Measurements from ENCODE around the gene TPK1. TPM values are rescaled to one million over a fixed set of nuclear protein-coding genes. Genes with fewer than 3 reads are reported as not detected.
"Not testable (repeated sequence)": the region's sequence is repeated elsewhere in the genome, so short reads cannot be mapped to it uniquely, and the experiment has no call there.

Gene TPK1
- total and polyA plus RNA-seq, 7 experiments from 2014 or later = 18.2 to 32.9 (median 26.3) TPM

DNA sequence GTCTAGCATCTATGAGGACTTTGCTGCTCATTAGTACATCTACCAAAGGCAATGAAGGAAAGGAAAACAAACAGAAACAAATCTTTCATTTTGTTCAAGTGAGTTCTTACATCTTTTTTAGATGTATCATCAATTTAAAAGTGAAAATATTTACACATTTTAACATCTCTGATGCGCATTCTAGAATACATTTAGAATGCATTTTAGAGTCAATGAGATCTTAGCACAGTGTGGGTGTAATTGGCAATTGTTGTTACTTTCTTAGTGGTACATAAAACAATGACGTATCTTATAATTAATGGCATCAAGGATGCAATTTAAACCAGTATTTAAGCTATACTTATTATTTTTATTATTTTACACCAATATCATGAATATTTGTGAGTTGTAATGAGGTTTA lies 51.4 kb downstream of the TPK1 start:
- Histone ChIP-seq H3K4me3 (ENCODE audit: low read length) (no peak overlapping the region), H3K9me3 (ENCODE audit: control insufficient read depth in 2 of 3, low read length in 3 of 3) (no peaks in the 10 kb centered on the region), H3K27ac (ENCODE audit: low read depth, low read length) (no peak overlapping the region), H3K4me1 (ENCODE audit: control insufficient read depth in 2 of 2, insufficient read depth in 2 of 2, low read length in 2 of 2) (no peaks in the 10 kb centered on the region), H3K36me3 (ENCODE audit: control insufficient read depth in 2 of 3, insufficient read depth in 3 of 3, low read length in 3 of 3) (no peaks in the 10 kb centered on the region), H3K27me3 (ENCODE audit: control insufficient read depth in 2 of 2, insufficient read depth in 2 of 2, low read length in 2 of 2) (no peaks in the 10 kb centered on the region)
- DNase-seq = no peak
- no peaks in the 10 kb centered on the region for H3K9me3 Mint-ChIP-seq
- no peak overlapping the region for H3K4me3 Mint-ChIP-seq
- H3K36me3 Mint-ChIP-seq = peaks cover 0 to 4% (median 0%) of the 10 kb centered on the region in 5 donors
- peaks cover 0 to 34% (median 16%) of the 10 kb centered on the region in 7 donors for H3K4me1 Mint-ChIP-seq
- CTCF ChIA-PET = interaction anchor here (1.8 kb wide), 1 partner anchor 52 kb away, joined by 8 read pairs; the partner anchor contains the start of gene TPK1
- no peak for ATAC-seq
- POLR2A ChIA-PET = interaction anchor here (0.5 to 5.9 kb wide), 3 partner anchors 24 to 51 kb away, joined by 3 to 57 read pairs (median 3); partner anchors contain the start of gene TPK1
- no peak overlapping the region for H3K27ac Mint-ChIP-seq
- intact Hi-C loops (cut with micrococcal nuclease) = loop anchor here in 1 of 2 donors (1.0 kb wide), 1 partner anchor 13 kb away; no protein-coding TSS in a partner anchor
- H3K27me3 Mint-ChIP-seq = no peaks in the 10 kb centered on the region

DNA sequence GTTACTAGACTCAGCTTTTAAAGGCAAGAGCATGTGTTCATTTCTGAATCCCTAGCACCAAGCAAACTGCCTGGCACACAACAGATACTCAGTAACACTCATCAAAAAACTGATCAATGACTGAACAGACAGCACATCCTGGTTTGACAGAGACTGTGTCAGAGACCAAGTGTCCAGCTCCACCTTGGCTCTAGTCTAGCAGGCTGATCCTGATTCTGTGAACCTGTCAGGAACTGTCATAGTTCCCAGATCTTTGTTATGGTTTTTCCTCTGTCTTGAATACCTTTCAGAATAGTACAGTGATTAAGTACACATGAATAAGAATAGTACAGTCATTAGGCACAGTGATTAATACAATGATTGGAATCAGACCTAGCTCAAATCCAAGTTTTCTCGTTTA lies 53.0 kb downstream of the TPK1 start:
- no peak overlapping the region for H3K4me3 ChIP-seq (ENCODE audit: low read length)
- Mint-ChIP-seq H3K4me3 (no peak overlapping the region), H3K4me1 (peaks cover 2 to 39% (median 23%) of the 10 kb centered on the region in 7 donors), H3K27ac (peak overlapping the region in 1 of 9 donors; percentile 3), H3K9me3 (peaks cover 0 to 3% (median 0%) of the 10 kb centered on the region in 11 donors), H3K36me3 (peaks cover 0 to 2% (median under 1%) of the 10 kb centered on the region in 5 donors), H3K27me3 (no peaks in the 10 kb centered on the region)
- no peaks in the 10 kb centered on the region for H3K36me3 ChIP-seq (ENCODE audit: control insufficient read depth in 2 of 3, insufficient read depth in 3 of 3, low read length in 3 of 3)
- no peaks in the 10 kb centered on the region for H3K27me3 ChIP-seq (ENCODE audit: control insufficient read depth in 2 of 2, insufficient read depth in 2 of 2, low read length in 2 of 2)
- no peak overlapping the region for H3K27ac ChIP-seq (ENCODE audit: low read depth, low read length)
- H3K4me1 ChIP-seq (ENCODE audit: control insufficient read depth in 2 of 2, insufficient read depth in 2 of 2, low read length in 2 of 2) = no peaks in the 10 kb centered on the region
- ATAC-seq (no peak), DNase-seq (no peak)
- POLR2A ChIA-PET = interaction anchor here (0.9 to 1.1 kb wide), 2 partner anchors 22 to 52 kb away, joined by 3 to 7 read pairs; no protein-coding TSS in a partner anchor
- intact Hi-C loops (cut with micrococcal nuclease) = no loop called here
- CTCF ChIA-PET = interaction anchor here (0.6 to 0.9 kb wide), 2 partner anchors 25 to 39 kb away, joined by 3 read pairs; no protein-coding TSS in a partner anchor
- no peaks in the 10 kb centered on the region for H3K9me3 ChIP-seq (ENCODE audit: control insufficient read depth in 2 of 3, low read length in 3 of 3)

DNA sequence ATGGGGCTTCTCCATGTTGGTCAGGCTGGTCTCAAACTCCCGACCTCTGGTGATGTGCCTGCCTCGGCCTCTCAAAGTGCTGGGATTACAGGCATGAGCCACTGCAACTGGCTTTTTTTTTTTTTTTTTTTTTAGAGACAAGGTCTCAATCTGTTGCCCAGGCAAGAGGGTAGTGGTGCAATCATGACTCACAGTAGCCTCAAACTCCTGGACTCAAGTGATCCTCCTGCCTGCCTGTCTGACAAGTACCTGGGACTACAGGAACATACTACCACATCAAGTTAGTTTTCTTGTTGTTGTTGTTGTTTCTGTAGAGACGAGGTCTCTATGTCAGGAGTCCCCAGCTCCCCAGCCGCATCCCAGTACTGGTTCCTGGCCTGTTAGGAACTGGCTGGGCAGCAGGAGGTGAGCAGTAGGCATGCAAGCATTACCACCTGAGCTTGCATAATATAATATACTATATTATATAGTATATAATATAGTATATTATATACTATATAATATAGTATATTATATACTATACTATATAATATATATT lies 55.7 kb downstream of the TPK1 start:
- Histone ChIP-seq H3K9me3 (ENCODE audit: control insufficient read depth in 2 of 3, low read length in 3 of 3) (no peaks in the 10 kb centered on the region), H3K27ac (ENCODE audit: low read depth, low read length) (no peak overlapping the region), H3K4me3 (ENCODE audit: low read length) (no peak overlapping the region), H3K27me3 (ENCODE audit: control insufficient read depth in 2 of 2, insufficient read depth in 2 of 2, low read length in 2 of 2) (no peaks in the 10 kb centered on the region), H3K4me1 (ENCODE audit: control insufficient read depth in 2 of 2, insufficient read depth in 2 of 2, low read length in 2 of 2) (peaks cover 0 to 11% of the 10 kb centered on the region in 2 donors), H3K36me3 (ENCODE audit: control insufficient read depth in 2 of 3, insufficient read depth in 3 of 3, low read length in 3 of 3) (no peaks in the 10 kb centered on the region)
- intact Hi-C loops (cut with micrococcal nuclease) = no loop called here
- ChIA-PET CTCF (interaction anchor here (1.1 kb wide), 1 partner anchor 56 kb away, joined by 3 read pairs; the partner anchor contains the start of gene TPK1), POLR2A (no interaction called here)
- H3K36me3 Mint-ChIP-seq = peaks cover 0 to 10% (median 5%) of the 10 kb centered on the region in 5 donors
- H3K27ac Mint-ChIP-seq = no peak overlapping the region
- DNase-seq (no peak), ATAC-seq (no peak)
- no peak overlapping the region for H3K4me3 Mint-ChIP-seq
- H3K4me1 Mint-ChIP-seq = peaks cover 12 to 55% (median 39%) of the 10 kb centered on the region in 7 donors
- H3K9me3 Mint-ChIP-seq = peaks cover 0 to 11% (median 0%) of the 10 kb centered on the region in 11 donors
- H3K27me3 Mint-ChIP-seq = no peaks in the 10 kb centered on the region

DNA sequence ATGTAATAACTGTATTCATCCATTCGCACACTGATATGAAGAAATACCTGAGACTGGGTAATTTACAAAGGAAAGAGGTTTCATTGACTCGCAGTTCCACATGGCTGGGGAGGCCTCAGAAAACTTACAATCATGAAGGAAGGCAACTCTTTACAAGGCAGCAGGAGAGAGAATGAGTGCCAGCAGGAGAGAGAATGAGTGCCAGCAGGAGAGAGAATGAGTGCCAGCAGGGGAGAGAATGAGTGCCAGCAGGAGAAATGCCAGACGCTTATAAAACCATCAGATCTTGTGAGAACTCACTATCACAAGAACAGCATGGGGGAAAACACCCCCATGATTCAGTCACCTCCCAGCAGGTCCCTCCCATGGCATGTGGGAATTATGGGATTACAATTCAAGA lies 58.0 kb downstream of the TPK1 start:
- Mint-ChIP-seq H3K9me3 (peaks cover 0 to 11% (median 0%) of the 10 kb centered on the region in 11 donors), H3K4me1 (peaks cover 12 to 60% (median 41%) of the 10 kb centered on the region in 7 donors), H3K4me3 (peak overlapping the region in 2 of 10 donors; percentile 1 to 52), H3K27ac (peak overlapping the region in 4 of 9 donors; percentile 36 to 90 (median 60))
- intact Hi-C loops (cut with micrococcal nuclease); DNase-seq; H3K36me3 ChIP-seq (ENCODE audit: control insufficient read depth in 2 of 3, insufficient read depth in 3 of 3, low read length in 3 of 3); ATAC-seq; H3K4me3 ChIP-seq (ENCODE audit: low read length); H3K27me3 Mint-ChIP-seq; CTCF ChIA-PET; H3K36me3 Mint-ChIP-seq; H3K9me3 ChIP-seq (ENCODE audit: control insufficient read depth in 2 of 3, low read length in 3 of 3); H3K27ac ChIP-seq (ENCODE audit: low read depth, low read length); H3K27me3 ChIP-seq (ENCODE audit: control insufficient read depth in 2 of 2, insufficient read depth in 2 of 2, low read length in 2 of 2): not testable (repeated sequence)
- POLR2A ChIA-PET = interaction anchor here (1.7 kb wide), 1 partner anchor 58 kb away, joined by 6 read pairs; the partner anchor contains the start of gene TPK1
- peaks cover 0 to 11% of the 10 kb centered on the region in 2 donors for H3K4me1 ChIP-seq (ENCODE audit: control insufficient read depth in 2 of 2, insufficient read depth in 2 of 2, low read length in 2 of 2)

DNA sequence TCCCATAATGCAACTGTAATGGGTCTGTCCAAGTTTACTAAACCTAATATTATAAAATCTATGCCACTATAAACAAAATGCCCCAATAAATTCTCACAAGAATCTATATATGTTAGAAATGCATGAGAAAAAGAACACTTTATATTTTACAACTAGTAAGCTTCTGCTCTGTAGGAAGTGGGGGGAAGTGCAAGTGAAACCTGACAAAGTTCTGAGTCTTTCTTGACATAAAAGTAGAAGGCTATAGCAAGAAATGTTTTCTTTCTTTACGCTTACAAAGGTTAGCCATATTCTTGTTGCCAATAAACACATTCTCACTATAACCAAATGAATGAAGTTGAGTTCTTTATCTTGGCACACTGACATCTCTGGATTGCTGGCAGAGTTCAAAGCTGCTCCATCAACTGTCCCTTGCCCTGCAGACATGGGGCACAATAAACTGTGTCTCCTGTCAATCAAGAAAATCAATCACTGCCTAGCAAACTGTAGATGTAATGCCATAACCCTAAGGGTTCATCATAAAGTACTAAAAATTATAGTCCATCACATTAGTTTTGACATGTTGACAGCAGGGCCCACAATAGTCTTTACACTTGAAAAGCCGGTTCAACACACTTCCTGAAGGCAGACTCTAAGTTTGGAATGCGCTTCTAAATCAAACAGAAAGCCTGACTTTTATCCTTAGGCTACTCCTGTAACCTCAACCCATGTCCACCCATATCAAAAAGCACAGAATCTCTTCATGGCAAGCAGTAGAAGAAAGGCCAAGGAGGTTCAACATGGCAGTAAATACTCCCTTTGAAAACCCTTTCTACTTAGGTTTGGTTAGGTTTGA lies 58.6 kb downstream of the TPK1 start:
- peak in 4 of 9 donors; percentile 5 to 27 (median 16) for DNase-seq
- ChIA-PET POLR2A (no interaction called here), CTCF (no interaction called here)
- H3K36me3 Mint-ChIP-seq = peaks cover 0 to 10% (median 5%) of the 10 kb centered on the region in 5 donors
- H3K4me1 Mint-ChIP-seq = peaks cover 12 to 66% (median 41%) of the 10 kb centered on the region in 7 donors
- H3K36me3 ChIP-seq (ENCODE audit: control insufficient read depth in 2 of 3, insufficient read depth in 3 of 3, low read length in 3 of 3) = no peaks in the 10 kb centered on the region
- no peaks in the 10 kb centered on the region for H3K27me3 Mint-ChIP-seq
- H3K27ac ChIP-seq (ENCODE audit: low read depth, low read length) = no peak overlapping the region
- H3K4me3 ChIP-seq (ENCODE audit: low read length) = no peak overlapping the region
- peak overlapping the region in 5 of 9 donors; percentile 34 to 83 (median 36) for H3K27ac Mint-ChIP-seq
- intact Hi-C loops (cut with micrococcal nuclease) = no loop called here
- H3K27me3 ChIP-seq (ENCODE audit: control insufficient read depth in 2 of 2, insufficient read depth in 2 of 2, low read length in 2 of 2) = no peaks in the 10 kb centered on the region
- H3K9me3 Mint-ChIP-seq = peaks cover 0 to 11% (median 0%) of the 10 kb centered on the region in 11 donors
- ATAC-seq = no peak
- peaks cover 0 to 11% of the 10 kb centered on the region in 2 donors for H3K4me1 ChIP-seq (ENCODE audit: control insufficient read depth in 2 of 2, insufficient read depth in 2 of 2, low read length in 2 of 2)
- H3K9me3 ChIP-seq (ENCODE audit: control insufficient read depth in 2 of 3, low read length in 3 of 3) = no peaks in the 10 kb centered on the region
- peak overlapping the region in 6 of 10 donors; percentile 11 to 65 (median 44) for H3K4me3 Mint-ChIP-seq

DNA sequence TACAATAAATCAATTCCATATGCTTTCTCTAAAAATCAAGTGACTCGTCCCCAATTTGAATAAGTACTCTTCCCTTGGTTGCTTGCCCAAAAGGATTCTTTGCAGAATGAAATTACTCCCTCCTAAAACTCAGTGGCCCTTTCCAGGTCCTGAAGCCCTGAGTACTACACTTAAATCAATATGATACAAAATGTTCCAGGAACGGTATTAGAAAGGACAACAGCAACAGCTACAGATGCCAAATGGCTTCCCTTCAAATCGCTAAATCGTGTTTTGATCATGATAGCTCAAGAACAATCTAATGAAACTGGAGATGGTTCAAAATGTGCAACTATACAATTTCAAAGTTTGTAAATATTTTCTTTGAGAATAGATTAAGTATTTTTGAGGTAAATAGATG lies 59.4 kb downstream of the TPK1 start:
- H3K27ac ChIP-seq (ENCODE audit: low read depth, low read length) = no peak overlapping the region
- H3K9me3 ChIP-seq (ENCODE audit: control insufficient read depth in 2 of 3, low read length in 3 of 3) = no peaks in the 10 kb centered on the region
- no peak for DNase-seq
- Mint-ChIP-seq H3K4me3 (peak overlapping the region in 2 of 10 donors; percentile 2 to 24), H3K4me1 (peaks cover 12 to 65% (median 47%) of the 10 kb centered on the region in 7 donors), H3K27ac (no peak overlapping the region), H3K9me3 (peaks cover 0 to 11% (median 0%) of the 10 kb centered on the region in 11 donors), H3K27me3 (no peaks in the 10 kb centered on the region), H3K36me3 (peaks cover 0 to 11% (median 5%) of the 10 kb centered on the region in 5 donors)
- ChIA-PET CTCF (no interaction called here), POLR2A (no interaction called here)
- H3K36me3 ChIP-seq (ENCODE audit: control insufficient read depth in 2 of 3, insufficient read depth in 3 of 3, low read length in 3 of 3) = no peaks in the 10 kb centered on the region
- H3K4me1 ChIP-seq (ENCODE audit: control insufficient read depth in 2 of 2, insufficient read depth in 2 of 2, low read length in 2 of 2) = peaks cover 0 to 13% of the 10 kb centered on the region in 2 donors
- H3K4me3 ChIP-seq (ENCODE audit: low read length) = no peak overlapping the region
- intact Hi-C loops (cut with micrococcal nuclease) = no loop called here
- no peak for ATAC-seq
- H3K27me3 ChIP-seq (ENCODE audit: control insufficient read depth in 2 of 2, insufficient read depth in 2 of 2, low read length in 2 of 2) = no peaks in the 10 kb centered on the region
